OCI-LY1 (cell line): ENCODE data around the gene PSMA3.

Source experiments
- EZH2 ChIP-seq: fragments of 200-600 bp; sonication (generic), shearing (Covaris generic); IDR thresholded peaks from 2 replicates; pipeline ENCODE4 v1.8.0; 2017; ENCODE audit warnings: borderline replicate concordance, mixed run types, mild to moderate bottlenecking, antibody characterized with exemption, low read length, moderate library complexity, mixed read lengths
- TF ChIP-seq, protein P1 (sequence below): fragments of 200-600 bp; sonication (generic), shearing (Covaris generic); IDR thresholded peaks from 2 replicates; pipeline ENCODE4 v1.5.1; 2017; ENCODE audit warnings: mild to moderate bottlenecking, antibody characterized with exemption, low read length, moderate library complexity, mixed read lengths

DNA sequence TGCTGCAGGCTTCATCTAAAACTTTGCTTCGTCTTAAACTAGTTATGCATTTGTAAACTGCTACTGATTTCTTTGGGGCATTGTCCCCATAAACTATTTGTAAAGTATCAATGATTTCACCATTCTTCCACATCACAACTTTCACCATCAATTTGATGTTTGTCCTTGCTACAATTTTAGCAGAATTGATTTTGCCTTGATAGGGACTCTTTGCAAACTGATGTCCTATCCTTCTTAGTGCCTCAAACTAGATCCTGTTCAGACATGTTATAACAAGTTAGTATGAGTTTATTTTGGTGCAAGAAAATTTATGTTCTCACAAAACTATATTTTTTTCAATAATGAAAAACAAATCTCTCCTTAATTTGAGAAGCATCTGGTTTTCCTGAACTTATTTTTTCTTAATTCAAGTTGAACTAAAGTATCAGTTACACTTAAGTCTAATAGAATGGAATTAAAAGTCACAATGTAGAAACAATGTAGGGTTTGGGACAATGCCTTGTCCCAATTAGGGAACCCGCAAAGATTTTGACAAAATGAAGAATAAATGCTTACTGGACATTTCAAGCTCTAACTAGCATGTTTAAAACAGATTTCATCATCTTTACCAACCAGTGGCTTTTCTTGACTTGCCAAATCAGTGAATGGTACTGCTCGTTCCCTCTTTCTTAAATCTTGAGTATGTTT is 43.6 kb downstream of the PSMA3 start:
- TF ChIP-seq, protein P1, sequence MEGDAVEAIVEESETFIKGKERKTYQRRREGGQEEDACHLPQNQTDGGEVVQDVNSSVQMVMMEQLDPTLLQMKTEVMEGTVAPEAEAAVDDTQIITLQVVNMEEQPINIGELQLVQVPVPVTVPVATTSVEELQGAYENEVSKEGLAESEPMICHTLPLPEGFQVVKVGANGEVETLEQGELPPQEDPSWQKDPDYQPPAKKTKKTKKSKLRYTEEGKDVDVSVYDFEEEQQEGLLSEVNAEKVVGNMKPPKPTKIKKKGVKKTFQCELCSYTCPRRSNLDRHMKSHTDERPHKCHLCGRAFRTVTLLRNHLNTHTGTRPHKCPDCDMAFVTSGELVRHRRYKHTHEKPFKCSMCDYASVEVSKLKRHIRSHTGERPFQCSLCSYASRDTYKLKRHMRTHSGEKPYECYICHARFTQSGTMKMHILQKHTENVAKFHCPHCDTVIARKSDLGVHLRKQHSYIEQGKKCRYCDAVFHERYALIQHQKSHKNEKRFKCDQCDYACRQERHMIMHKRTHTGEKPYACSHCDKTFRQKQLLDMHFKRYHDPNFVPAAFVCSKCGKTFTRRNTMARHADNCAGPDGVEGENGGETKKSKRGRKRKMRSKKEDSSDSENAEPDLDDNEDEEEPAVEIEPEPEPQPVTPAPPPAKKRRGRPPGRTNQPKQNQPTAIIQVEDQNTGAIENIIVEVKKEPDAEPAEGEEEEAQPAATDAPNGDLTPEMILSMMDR = no peak
- no peak for TF ChIP-seq EZH2
